Inflammatory macrophage treated with lipopolysaccharide for 1 hour (primary cell): ENCODE data around the gene HSPA9.

Experiments
- DNase-seq, 2 donors: peaks; one replicate each; pipeline ENCODE4 v3.0.0-alpha.2; 2020 to 2022

Gene HSPA9

GRCh38 chr5:138560971-138561370 lies 14.2 kb downstream of the HSPA9 start:
- DNase-seq, result peak; percentile 29 to 62

DNA sequence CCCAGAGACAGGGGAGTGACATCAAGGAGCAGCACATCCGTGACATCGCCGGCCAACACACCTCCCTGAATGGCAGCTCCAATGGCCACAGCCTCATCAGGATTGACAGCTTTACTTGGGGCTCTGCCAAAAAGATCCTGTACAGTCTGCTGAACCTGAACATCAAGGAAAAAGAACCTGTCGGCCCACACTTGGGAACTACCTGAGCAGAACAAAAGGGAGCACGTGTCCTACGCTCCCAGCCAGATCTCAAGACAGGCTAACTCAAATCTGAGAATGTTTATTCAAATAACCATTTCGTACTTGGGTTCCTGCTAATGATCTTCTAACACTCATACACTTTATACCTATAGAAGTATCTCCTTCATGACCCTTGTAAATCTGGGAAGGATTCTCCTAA lies 15.3 kb downstream of the HSPA9 start:
- DNase-seq, result no peak

- no peak for DNase-seq
Measured at GRCh38 chr5:138557677-138558076, 17.5 kb downstream of the HSPA9 start.

DNA sequence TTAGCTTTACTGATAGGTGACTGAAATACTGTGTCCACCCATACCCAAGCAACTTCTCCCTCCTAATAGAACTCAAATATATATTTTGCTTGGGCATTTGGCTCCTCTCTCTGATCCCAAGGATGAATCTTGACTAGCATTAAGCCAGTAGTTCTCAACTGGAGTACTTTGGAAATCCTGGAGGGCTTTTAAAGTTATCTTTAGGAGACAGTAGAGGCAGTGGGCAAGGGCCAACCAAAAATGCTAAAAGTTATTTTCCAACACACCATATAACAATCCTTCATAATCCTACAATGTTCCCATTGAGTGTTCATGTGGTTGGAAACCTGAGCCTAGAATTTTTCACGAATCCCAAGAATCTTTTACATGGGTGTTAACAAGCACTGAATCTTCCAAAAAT lies 21.1 kb downstream of the HSPA9 start:
- DNase-seq, result no peak

DNA sequence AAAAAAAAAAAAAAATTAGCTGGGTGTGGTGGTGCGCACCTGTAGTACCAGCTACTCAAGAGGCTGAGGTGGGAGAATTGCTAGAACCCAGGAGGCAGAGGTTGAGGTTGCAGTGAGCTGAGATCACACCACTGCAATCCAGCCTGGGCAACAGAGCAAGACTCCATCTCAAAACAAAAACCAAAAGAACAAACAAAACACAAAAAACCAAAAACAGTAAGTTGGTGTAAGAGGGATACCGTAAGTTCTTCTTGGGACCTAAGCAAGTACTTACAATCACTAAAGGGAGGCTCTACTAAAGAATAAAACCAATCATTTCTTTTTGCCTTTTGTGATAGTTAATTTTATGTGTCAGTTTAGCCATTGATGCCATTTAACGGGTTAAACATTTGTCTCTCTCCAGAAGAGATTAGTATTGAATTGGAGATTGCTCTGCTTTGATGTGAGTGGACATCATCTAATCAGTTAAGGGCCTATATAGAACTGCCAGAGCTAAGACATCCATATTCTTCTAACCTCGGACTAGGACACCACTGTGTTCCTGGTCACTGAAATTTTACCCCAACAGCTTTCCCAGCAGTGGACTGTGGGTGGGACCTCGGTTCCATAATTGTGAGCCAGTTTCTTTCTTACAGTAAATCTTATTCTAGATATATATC lies 21.6 kb downstream of the HSPA9 start:
- no peak for DNase-seq

GRCh38 chr5:138552657-138553056 lies 22.5 kb downstream of the HSPA9 start:
- DNase-seq, result no peak

DNA sequence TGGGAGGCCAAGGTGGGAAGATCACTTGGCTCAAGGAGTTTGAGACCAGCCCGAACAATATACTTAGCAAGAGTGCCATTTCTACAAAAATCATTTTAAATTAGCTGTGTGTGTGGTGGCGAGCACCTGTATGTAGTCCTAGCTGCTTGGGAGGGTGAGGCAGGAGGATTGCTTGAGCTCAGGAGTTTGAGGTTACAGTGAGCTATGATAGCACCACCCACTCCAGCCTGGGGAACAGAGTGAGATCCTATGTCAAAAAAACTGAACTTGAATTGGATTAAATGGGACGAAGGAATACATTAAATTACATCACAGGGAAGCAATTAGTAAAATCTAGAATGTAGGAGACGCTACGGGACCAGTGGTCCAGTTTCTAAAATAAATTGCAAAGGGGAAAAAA lies 25.8 kb downstream of the HSPA9 start:
- no peak for DNase-seq

GRCh38 chr5:138545919-138546562 lies 29.2 kb downstream of the HSPA9 start:
- no peak for DNase-seq

DNA sequence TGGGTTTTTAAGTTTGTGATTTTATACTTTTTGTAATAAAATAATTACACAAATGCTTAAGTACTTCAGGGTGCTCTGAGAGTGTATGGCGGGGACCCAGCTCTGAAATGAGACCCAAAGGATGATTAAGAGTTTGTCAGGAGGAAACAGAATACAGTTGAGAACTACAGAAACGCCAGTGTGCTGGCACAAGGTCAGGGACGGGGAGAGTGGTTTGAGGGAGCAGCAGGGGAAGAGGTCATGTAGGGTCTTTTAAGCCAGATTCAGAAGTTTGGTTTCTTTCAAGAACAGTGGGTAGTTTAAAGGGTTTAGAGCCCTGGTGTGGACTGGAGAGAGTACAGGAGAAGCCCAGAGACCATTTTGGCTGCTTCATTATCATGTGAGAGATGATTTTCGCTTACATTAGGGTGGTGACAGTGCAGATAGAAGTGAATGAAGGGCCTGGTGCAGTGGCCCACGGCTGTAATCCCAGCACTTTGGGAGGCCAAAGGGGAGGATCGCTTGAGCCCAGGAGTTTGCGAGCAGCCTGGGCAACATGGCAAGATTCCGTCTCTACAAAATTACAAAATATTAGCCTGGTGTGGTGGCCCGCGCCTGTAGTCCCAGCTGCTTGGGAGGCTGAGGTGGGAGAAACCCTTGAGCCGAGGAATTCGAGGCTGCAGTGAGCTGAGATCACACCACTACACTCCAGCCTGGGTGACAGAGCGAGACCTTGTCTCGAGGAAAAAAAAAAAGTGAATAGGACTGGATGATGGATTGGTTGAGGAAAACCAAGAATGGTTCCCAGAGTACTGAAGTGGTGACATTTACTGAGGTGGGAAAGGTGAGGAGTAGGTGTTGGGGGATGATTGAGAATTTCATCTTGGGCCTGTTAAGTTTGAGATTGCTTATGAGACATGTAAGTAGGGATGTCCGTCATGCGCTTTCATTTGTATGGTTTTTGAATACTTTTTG lies 30.7 kb downstream of the HSPA9 start:
- DNase-seq, result no peak

DNA sequence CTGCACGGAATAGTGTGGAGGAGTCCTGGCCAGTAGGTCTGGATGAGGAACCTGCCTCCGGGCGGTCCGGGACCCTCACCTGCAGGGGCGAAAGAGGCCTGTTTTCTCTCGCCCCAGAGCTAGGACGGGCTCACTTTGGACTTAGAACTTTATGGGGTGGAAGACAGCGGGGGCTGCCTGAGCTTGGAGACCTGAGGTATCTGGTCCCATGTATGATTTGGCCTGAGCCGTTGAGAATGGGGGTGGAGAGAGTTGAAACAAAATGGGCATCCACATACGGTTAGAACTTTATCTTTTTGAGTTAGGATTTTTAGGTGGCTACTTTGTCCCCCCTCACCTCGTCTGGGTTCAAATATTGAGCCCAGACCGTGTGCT lies 31.5 kb downstream of the HSPA9 start:
- DNase-seq, result no peak

DNA sequence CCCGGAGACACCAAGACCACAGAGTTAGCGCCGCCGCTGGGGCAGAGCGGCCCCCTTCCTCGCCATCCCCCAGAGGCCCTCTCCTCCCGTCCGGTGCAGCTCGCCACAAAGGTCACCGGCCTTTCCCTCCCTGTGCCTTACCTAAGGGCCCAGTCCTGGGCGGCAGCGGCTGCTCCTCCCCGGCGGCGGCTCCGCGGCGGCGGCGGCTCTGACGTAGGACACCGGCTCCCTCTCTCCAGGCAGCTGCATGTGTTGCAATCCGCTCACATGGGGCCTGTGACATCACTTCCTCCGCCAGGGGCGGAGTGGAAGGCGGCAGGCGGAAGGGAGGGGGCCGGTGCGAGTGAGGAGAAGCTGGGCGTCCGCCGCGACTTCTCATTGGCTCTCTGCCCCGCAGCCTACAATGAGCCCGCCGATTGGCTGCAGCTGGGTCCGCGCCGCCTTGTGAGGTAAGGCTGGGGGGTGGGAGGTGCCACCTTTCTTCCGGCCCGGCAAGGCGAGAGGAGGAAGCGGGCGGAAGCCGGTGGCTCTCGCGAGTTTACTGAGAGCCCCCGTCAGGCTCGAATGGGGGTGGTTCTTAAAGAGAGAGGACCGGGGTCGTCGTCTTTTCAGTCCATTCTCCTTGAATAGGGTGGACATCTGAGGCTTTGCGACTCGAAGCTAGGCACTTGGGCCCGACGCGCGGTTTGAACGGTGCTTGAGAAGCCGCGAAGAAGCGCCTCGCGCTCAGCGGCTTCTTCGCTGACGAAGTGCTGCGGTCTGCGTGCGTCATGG lies 32.1 kb downstream of the HSPA9 start, which contains the start of gene ETF1:
TSS of gene ETF1 (minus strand) at position 281 of the 774 bp plus-strand sequence. CDS start 318 bp downstream, outside the sequence.
- DNase-seq, result peak; percentile 99 to 100

GRCh38 chr5:138542180-138542955 lies 32.8 kb downstream of the HSPA9 start:
- DNase-seq, result no peak

DNA sequence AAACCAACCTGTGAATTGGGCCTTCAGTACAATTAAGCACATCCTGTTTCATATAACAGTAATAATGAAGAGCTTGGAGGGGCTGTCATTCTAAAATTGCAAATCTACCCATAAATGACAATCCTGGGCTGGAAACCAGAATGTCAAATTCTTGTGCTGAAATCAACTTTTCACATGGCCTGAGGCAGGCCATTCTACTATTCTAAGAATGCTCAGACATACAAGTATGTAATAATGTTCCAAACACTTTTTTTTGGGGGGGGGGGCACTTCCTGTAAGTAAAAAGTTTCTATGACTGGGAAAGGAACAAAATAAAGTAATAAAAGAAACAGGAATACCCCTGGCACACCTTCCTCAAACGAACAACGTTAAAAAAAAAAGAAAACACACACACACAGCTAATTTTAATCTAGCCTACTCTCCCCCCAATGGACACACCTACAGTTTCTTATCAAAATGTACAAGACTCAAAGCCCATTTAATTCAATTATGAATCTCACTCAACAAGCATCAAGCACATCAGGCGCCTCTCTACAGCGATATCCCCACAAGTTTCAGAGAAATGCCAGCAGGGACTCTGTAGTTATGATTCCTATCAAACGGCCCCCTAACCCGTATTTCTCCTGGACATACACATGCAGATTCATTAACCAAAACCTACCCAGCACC lies 33.6 kb downstream of the HSPA9 start:
- DNase-seq, result no peak

DNA sequence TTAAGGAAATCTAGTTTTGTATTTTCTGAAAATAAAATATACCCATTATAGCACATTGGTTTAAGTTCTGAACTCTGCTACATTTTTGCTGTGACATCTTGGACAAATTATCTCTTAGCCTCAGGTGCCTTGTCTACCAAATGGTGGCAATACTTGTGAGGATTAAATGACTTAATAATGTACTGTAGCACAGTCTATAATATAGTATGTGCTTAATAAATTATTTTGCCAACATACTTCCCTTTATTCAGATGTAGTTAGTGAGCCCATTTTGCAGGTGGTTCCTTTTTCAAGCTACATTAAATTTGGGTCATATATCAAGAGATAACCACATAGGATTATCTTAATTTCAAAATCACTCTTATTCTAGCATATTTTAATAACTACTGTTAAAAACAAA lies 35.4 kb downstream of the HSPA9 start:
- no peak for DNase-seq

DNA sequence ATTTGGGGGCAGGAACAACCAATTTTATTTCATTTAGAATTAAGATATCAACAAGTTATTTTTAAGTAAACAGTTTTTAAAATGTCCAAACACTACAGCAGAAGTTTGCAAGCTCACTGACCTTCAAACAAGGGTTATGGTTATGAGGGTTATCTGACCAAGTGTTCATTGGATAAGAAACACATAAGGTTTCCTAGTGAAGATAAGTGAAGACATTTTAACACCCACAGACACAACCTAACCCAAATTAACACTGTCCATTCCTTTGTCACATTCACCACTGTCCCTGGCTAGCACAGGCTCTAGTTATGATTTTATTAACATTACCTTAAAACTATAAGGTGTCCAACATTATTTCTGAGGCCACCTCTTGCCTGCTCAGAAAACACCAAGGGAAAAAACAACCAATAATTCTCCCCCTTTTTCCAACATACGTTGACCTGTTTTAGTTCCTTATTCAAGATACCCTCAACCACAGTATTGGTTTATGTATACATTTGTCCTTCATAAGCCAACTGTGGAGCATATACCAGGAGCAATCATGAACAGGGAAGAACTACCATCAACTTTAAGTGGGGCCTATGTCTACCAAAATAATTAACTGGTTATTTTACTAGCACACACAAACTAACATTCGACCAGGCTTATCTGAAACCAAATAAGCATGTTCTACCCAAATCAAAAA lies 36.1 kb downstream of the HSPA9 start:
- no peak for DNase-seq

DNA sequence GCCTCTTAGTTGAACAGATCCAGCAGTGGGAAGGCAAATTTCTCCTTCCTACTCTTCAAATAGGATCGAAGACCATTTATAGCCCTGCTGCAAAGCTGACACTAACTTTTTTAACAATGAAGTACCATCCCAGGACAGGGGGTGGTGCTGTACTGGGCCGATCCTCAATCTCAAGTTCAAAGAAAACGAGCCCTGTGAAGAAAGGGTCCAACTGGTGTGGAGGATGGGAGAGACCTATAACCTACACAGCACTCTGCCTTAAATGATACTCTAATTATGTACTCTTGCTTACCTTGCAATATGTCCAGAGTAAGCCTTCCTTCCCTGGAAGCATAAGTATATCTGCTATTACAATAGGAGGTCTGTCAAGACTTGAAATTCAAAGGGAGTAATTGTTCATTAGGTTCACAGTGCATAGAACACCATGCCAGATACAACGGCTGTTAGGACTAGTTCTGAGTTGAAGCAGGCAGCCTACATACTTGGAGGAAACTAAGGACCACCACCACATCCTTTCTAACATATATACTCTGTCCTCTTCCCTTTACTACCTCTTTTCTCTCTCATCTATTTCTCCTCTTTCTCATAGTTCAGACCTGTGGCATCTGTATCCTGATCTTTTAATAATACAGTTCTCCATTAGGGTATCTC lies 38.4 kb downstream of the HSPA9 start:
- DNase-seq, result no peak

DNA sequence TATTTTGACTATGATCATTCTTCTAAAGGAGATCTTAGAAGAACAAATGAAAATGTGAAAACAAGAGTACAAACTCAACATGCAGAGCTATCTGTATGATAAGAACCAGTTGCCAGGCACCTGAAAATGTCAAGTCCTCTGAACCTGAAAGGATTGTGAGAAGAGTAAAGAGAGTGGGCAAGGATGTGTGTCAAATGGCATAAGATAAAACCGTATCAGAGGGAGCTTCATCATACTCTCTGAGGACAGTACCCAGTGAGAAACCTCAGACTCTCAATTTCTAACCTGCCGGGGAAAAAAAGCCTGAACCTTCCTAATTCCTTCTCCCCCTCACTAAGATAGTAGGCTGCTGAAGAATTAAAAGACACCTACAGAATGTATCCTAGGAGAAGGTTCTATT lies 39.0 kb downstream of the HSPA9 start:
- no peak for DNase-seq

GRCh38 chr5:138533973-138534941 lies 40.9 kb downstream of the HSPA9 start:
- DNase-seq, result no peak

DNA sequence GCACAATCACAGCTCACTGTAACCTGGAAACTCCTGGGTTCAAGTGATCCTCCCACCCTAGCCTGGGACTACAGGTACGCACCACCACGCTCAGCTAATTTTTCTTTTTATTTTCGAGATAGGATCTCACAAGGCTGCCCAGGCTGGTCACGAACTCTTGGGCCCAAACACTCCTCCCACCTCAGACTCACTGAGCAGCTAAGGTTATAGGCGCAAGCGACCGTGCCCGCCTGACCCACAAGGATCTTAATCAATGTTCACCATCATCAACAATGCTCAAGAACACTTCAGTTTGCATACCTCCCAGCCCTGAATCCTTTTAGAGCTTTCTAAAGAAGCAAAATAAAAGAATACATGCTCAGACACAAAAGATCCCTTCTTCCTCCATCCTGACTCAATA lies 45.4 kb downstream of the HSPA9 start:
- DNase-seq, result no peak
